ENCODE measurements around the gene AKT3. TPM values are rescaled to one million over a fixed set of nuclear protein-coding genes. Genes with fewer than 3 reads are reported as not detected.

AKT3 gene
- total and polyA plus RNA-seq, 2 of the 8 experiments (the other 6 are each of a cell fraction or from before 2014, with no cell fraction given): 6.0 to 36.4 TPM

- Histone ChIP-seq H4K91ac (replicated peaks; ENCODE audit: insufficient read length, low read length) (peak overlapping the region; percentile 70), H2AK5ac (ENCODE audit: low read depth, low read length) (peak overlapping the region; percentile 85; the same call in 1 of the 2 replicates), H3K23me2 (ENCODE audit: low read depth, low read length) (peaks cover 16% of the 10 kb centered on the region), H3K23ac (ENCODE audit: insufficient read length) (no peak overlapping the region), H3K4me1 (replicated peaks in 1 of 4; ENCODE audit: control insufficient read depth in 3 of 4, insufficient read depth in 4 of 4, low read length in 3 of 4) (peaks cover 0 to 30% (median 20%) of the 10 kb centered on the region in 4 experiments; a peak in 6 of 7 replicates), H3K9me3 (ENCODE audit: insufficient read depth in 2 of 2, low read depth in 1 of 2, low read length in 1 of 2) (no peaks in the 10 kb centered on the region), H3K4me2 (ENCODE audit: insufficient read depth in 1 of 2, low read depth in 2 of 2, low read length in 2 of 2) (peak overlapping the region; percentile 83 to 88; a peak in 3 of 4 replicates), H3K79me1 (ENCODE audit: low read depth, low read length) (no peaks in the 10 kb centered on the region), H3K79me2 (ENCODE audit: control insufficient read depth in 1 of 2, insufficient read depth in 2 of 2, low read length in 2 of 2) (no peaks in the 10 kb centered on the region), H4K8ac (ENCODE audit: extremely low read depth, insufficient read depth, low read length) (no peak overlapping the region), H3K4me3 (ENCODE audit: extremely low read depth in 1 of 4, insufficient read depth in 2 of 4, low read depth in 3 of 4, low read length in 4 of 4) (peak overlapping the region in 2 of 4 experiments; percentile 45 to 64; a peak in 2 of 8 replicates), H2BK15ac (ENCODE audit: low read length) (peak overlapping the region; percentile 61; the same call in 1 of the 2 replicates), H4K5ac (ENCODE audit: insufficient read length, low read depth, low read length) (no peak overlapping the region), H2BK120ac (replicated peaks; ENCODE audit: low read depth, low read length) (no peak overlapping the region), H3K4ac (replicated peaks; ENCODE audit: insufficient read length, low read depth, low read length) (peak overlapping the region; percentile 1), H3K27me3 (replicated peaks in 1 of 4; ENCODE audit: control insufficient read depth in 3 of 4, extremely low read depth in 1 of 4, insufficient read depth in 3 of 4, low read length in 3 of 4) (peaks cover 0 to 5% (median 2%) of the 10 kb centered on the region in 4 experiments; a peak in 3 of 7 replicates), H3K14ac (ENCODE audit: insufficient read length) (no peak overlapping the region), H3K56ac (replicated peaks; ENCODE audit: insufficient read length, low read depth, low read length) (no peak overlapping the region), H2BK5ac (ENCODE audit: low read depth, low read length) (peak overlapping the region; percentile 75; the same call in 1 of the 2 replicates), H3K18ac (ENCODE audit: extremely low read depth, low read length) (peak overlapping the region; percentile 78; the same call in 1 of the 2 replicates), H2AFZ (ENCODE audit: low read length) (no peak overlapping the region), H3K36me3 (ENCODE audit: control insufficient read depth in 2 of 4, insufficient read depth in 4 of 4, low read length in 3 of 4) (no peaks in the 10 kb centered on the region), H4K20me1 (replicated peaks in 1 of 2; ENCODE audit: control insufficient read depth in 1 of 2, insufficient read depth in 2 of 2, low read length in 2 of 2) (no peaks in the 10 kb centered on the region), H2BK20ac (ENCODE audit: low read length) (peak overlapping the region; percentile 90; the same call in 1 of the 2 replicates), H3K9ac (replicated peaks in 1 of 4; ENCODE audit: extremely low read depth in 1 of 4, low read depth in 3 of 4, low read length in 3 of 4) (no peak overlapping the region), H3K27ac (ENCODE audit: low read depth, low read length) (no peak overlapping the region), H2BK12ac (ENCODE audit: low read depth, low read length) (peak overlapping the region; percentile 94; the same call in 1 of the 2 replicates)
- FAIRE-seq (no peak), DNase-seq (ENCODE audit: low read depth in 1 of 2, low spot score in 2 of 2) (no peak)
- POLR2A ChIA-PET (ENCODE audit: partially characterized antibody): no interaction called here
- no peak for TF ChIP-seq ZNF274 (IDR thresholded peaks at IDR 0.05; ENCODE audit: borderline replicate concordance, extremely low read depth, low read length)
- CTCF ChIA-PET (ENCODE audit: partially characterized antibody): interaction anchor here (0.7 to 1.5 kb wide), 6 partner anchors 9 to 141 kb away, joined by 3 to 6 read pairs (median 4); no protein-coding TSS in a partner anchor
- 82% methylated on average over 15 of the region's 16 CpGs; no CpG with 5 or more reads in 1 of the 2 experiments for WGBS, 2 experiments (ENCODE audit: extremely low coverage in 1 of 2, insufficient coverage in 1 of 2, insufficient read length in 1 of 2, insufficient replicate concordance in 2 of 2, low coverage in 1 of 2, low lambda C conversion rate in 2 of 2, missing lambda C conversion rate in 1 of 2)
Measured at GRCh38 chr1:243483952-243484351, 366.1 kb downstream of the AKT3 start.

Measured in H1 (cell line).